GM19328 (cell line): Measurements from ENCODE around the gene SLCO4A1.

Experiments used
- ATAC-seq: cut with Tn5 transposase; IDR thresholded peaks from one replicate; pipeline ENCODE4 v1.9.1; 2021; ENCODE audit warnings: mild to moderate bottlenecking, moderate library complexity; ENCODE audit not compliant: unreplicated experiment

SLCO4A1 gene

GRCh38 chr20:62636446-62636845, 5.9 kb upstream of the SLCO4A1 start:
- ATAC-seq = no peak

DNA sequence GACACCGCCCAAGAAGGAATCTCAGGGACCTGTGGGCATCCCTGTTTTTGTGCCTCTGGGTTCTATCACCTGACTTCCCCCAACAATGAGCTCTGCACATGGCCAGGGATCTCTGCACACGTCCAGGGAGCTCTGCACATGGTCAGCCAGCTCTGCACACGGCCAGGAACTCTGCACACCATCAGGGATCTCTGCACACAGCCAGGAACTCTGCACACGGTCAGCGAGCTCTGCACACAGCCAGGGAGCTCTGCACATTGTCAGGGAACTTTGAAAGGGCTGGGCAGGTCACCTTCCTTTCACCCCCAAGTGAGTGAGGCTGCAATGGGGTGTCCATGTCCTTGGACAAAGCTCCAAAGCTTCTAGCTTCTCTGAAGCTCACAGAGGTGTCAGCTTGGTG, 5.2 kb upstream of the SLCO4A1 start:
- no peak for ATAC-seq

GRCh38 chr20:62637521-62638054, 4.7 kb upstream of the SLCO4A1 start:
- no peak for ATAC-seq

GRCh38 chr20:62638055-62638570, 4.2 kb upstream of the SLCO4A1 start:
- no peak for ATAC-seq

- ATAC-seq = no peak
Observed at GRCh38 chr20:62638679-62639406, 3.5 kb upstream of the SLCO4A1 start.

DNA sequence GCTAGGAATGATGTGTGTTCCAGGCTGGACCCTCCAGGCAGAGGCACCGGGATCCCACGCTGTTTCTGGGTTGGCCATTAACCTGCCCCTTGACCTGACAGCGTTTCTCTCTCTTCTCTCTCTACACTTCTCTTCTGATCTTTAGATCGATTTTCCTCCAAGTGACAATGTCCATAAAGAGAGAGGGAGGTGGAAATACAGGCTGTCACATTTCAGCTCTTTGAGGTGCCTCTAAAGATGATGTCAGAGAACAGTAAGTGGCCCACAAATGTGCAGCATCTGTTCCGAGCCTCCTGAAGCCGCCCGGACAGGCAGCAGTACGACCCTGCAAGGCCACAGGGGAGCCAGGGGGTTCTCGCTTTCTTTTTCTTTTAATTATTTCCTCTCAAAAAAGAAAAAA, 2.5 kb upstream of the SLCO4A1 start:
- ATAC-seq = no peak

DNA sequence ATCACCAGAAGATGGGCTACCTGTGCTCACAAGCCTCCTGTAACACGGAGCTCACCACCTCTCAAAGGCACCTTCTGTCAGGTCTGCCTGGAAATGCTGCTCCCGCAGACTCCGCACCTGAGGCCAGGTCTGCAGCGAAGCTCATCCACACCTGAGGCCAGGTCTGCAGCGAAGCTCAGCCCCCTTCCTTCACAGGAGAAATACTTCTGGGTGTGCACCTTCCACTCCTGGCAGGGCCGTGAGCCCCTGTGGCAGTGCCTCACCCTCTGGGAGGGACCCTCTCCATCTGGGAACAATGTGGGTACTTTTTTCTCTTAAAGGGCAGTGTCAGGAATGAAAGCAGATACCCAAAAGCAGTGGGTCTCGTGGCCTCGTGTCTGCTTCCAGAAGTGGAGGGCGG, 1.4 kb upstream of the SLCO4A1 start:
- ATAC-seq = no peak

DNA sequence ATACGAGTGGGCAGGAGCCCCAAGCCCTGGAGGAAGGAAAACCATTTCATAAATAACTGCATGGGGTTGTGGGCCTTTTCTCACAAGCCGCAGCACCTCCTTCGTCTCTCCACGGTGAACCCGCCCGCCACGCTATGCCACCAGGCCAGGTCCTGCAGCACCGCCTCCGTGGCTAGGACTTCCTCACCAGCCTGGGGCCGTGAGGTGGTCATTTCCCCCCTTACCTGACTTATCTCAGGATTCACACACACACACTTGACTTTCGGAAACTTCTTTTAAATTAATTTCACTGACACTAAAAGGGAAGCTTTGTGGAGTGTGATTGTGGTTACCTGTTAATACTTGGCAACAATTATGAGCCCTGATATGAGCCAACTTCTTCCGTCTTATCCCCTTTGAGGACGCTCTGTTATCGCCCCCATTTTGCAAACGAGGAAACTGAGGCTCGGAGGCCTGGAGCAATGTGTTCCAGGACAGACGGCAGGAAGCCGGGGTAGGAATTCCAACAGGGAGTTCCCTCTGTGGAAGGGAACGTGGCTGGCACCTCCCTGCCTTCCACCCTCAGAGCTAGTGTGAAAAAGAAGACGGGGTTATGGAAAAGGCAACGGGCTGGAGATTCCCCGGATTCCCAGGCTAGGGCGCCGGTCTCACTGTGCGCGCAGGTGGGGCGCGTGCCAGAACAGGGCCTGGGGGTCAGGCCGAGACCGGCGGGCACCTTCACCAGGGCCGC, 817 bp upstream of the SLCO4A1 start:
- ATAC-seq = no peak

DNA sequence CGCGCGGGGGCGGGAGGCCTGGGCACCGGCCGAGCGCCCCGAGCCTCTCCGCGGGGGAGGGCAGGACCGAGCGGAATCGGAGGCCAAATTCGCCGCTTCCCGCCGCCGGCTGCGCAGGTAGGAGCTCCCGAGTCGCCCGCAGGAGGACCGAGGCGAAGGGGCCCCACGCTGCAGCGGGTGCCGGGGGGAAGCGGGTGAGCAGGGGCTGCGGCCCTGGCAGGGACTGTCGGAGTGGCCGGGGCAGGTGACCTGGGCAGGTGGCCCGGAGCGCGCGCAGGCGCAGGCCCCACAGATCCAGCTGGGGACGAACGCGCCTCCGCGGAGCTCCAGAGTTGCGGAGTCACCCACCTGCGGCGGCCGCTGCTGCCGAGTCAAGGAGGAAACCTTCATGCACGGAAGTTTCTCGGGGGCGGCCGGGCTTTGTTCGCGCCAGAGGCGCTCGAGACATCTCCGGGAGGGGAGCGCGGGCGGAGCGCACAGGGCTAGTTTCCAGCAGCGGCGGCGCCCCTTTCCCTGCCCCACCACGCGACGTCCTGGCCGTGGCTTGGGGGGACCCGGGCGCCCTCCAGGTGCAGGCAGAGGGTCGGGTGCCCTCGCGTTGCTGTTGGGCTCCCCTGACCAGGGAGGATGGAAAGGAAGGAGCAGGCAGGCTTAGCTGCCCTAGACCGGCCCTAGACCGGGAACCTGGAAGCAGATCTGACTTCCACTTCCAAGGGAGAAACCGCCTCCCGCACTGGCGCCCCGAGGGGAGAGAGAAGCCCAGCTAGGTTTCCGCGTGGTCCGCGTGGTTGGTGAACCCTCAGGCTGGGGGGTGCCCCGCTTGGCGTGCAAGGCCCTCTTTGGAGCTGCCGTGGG, 590 bp downstream of the SLCO4A1 start:
- ATAC-seq = peak; percentile 16

DNA sequence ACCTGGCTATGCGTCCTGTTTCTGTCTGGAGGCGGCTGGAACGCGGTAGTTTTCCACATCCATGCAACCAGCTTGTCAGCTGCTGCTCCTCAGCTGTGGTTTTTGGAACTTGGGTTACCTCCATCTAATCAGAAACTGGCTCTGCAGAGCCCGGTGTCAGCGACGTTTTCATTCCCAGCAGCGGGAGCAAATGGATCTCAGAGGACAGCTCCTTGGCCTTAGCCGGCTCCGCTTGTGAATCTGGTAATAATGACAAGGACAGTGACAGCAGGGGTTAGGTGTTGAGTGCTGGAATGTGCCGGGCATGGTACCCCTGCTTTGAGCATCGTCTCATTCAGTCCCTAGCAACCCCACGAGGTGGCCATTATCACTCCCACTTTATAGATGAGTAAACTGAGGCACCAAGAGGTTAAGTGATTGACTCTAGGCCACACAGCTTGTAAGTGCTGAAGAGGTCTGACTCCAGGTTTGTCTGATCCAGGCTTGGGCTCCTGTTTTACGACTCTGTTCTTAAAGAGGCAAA, 1.3 kb downstream of the SLCO4A1 start:
- no peak for ATAC-seq

GRCh38 chr20:62644044-62644795, 1.9 kb downstream of the SLCO4A1 start:
- ATAC-seq = no peak

GRCh38 chr20:62644802-62645496, 2.6 kb downstream of the SLCO4A1 start:
- no peak for ATAC-seq

GRCh38 chr20:62645613-62646012, 3.3 kb downstream of the SLCO4A1 start:
- no peak for ATAC-seq

GRCh38 chr20:62646851-62647520, 4.7 kb downstream of the SLCO4A1 start:
- ATAC-seq = no peak

- no peak for ATAC-seq
Observed at GRCh38 chr20:62647521-62648317, 5.4 kb downstream of the SLCO4A1 start.

GRCh38 chr20:62648318-62648995, 6.2 kb downstream of the SLCO4A1 start:
- no peak for ATAC-seq

- no peak for ATAC-seq
Observed at GRCh38 chr20:62649140-62649539, 6.8 kb downstream of the SLCO4A1 start.
